Measurements from ENCODE around the gene KLF15.

The KLF15 gene

GRCh38 chr3:126394179-126394976 is 37.2 kb upstream of the KLF15 start, which contains the start of gene CFAP100:
CFAP100 (plus strand) TSS chr3:126394909; CDS start chr3:126396001, 1,092 bp downstream.
- CTCF ChIA-PET = interaction anchor here (0.6 to 0.8 kb wide), 3 partner anchors 257 to 1857 kb away, joined by 3 read pairs; no protein-coding TSS in a partner anchor
- no peak for DNase-seq (ENCODE audit: low spot score)
- H3K27ac ChIP-seq = no peak within 1 kb of the TSS
- POLR2A ChIA-PET (ENCODE audit: low non-redundant PET) = interaction anchor here (0.6 kb wide), 1 partner anchor 1159 kb away, joined by 3 read pairs; no protein-coding TSS in a partner anchor
- TF ChIP-seq CTCF (conservative IDR thresholded peaks at IDR 0.05; ENCODE audit: low read depth) = no peak

GRCh38 chr3:126393563-126393962 is 36.4 kb upstream of the KLF15 start:
- no peak overlapping the region for H3K27ac ChIP-seq
- POLR2A ChIA-PET (ENCODE audit: low non-redundant PET) = no interaction called here
- TF ChIP-seq CTCF (conservative IDR thresholded peaks at IDR 0.05; ENCODE audit: low read depth) = no peak
- no peak for DNase-seq (ENCODE audit: low spot score)
- CTCF ChIA-PET = interaction anchor here (0.6 to 0.8 kb wide), 4 partner anchors 18 to 401 kb away, joined by 3 read pairs; no protein-coding TSS in a partner anchor

GRCh38 chr3:126392246-126392645 is 35.0 kb upstream of the KLF15 start:
- ChIA-PET POLR2A (ENCODE audit: low non-redundant PET) (no interaction called here), CTCF (interaction anchor here (0.7 to 1.0 kb wide), 2 partner anchors 227 to 258 kb away, joined by 3 to 7 read pairs; no protein-coding TSS in a partner anchor)
- DNase-seq (ENCODE audit: low spot score) = no peak
- no peak overlapping the region for H3K27ac ChIP-seq
- TF ChIP-seq CTCF (conservative IDR thresholded peaks at IDR 0.05; ENCODE audit: low read depth) = no peak

GRCh38 chr3:126391631-126392030 is 34.4 kb upstream of the KLF15 start:
- ChIA-PET POLR2A (ENCODE audit: low non-redundant PET) (no interaction called here), CTCF (interaction anchor here (0.7 kb wide), 1 partner anchor 226 kb away, joined by 7 read pairs; no protein-coding TSS in a partner anchor)
- H3K27ac ChIP-seq = no peak overlapping the region
- TF ChIP-seq CTCF (conservative IDR thresholded peaks at IDR 0.05; ENCODE audit: low read depth) = no peak
- no peak for DNase-seq (ENCODE audit: low spot score)

GRCh38 chr3:126390751-126391150 is 33.5 kb upstream of the KLF15 start:
- ChIA-PET CTCF (interaction anchor here (3.1 kb wide), 1 partner anchor 256 kb away, joined by 23 read pairs; no protein-coding TSS in a partner anchor), POLR2A (ENCODE audit: low non-redundant PET) (no interaction called here)
- no peak for TF ChIP-seq CTCF (conservative IDR thresholded peaks at IDR 0.05; ENCODE audit: low read depth)
- DNase-seq (ENCODE audit: low spot score) = no peak
- H3K27ac ChIP-seq = no peak overlapping the region

GRCh38 chr3:126390201-126390600 is 33.0 kb upstream of the KLF15 start:
- TF ChIP-seq CTCF (conservative IDR thresholded peaks at IDR 0.05; ENCODE audit: low read depth) = no peak
- ChIA-PET CTCF (interaction anchor here (0.6 to 3.1 kb wide), 2 partner anchors 256 to 517 kb away, joined by 3 to 23 read pairs; no protein-coding TSS in a partner anchor), POLR2A (ENCODE audit: low non-redundant PET) (no interaction called here)
- DNase-seq (ENCODE audit: low spot score) = no peak
- no peak overlapping the region for H3K27ac ChIP-seq

Measured in RWPE1 (cell line).